GM18867 (cell line): Measurements from ENCODE around the gene UGP2.
"Not testable (repeated sequence)": the region's sequence is repeated elsewhere in the genome, so short reads cannot be mapped to it uniquely, and the experiment has no call there.

Experiments
- ATAC-seq: cut with Tn5 transposase; IDR thresholded peaks from one replicate; pipeline ENCODE4 v1.9.1; 2021; ENCODE audit warnings: mild to moderate bottlenecking, moderate library complexity; ENCODE audit not compliant: unreplicated experiment

The UGP2 gene

GRCh38 chr2:63888490-63889402, 47.0 kb downstream of the UGP2 start:
- ATAC-seq = peak; percentile 86

GRCh38 chr2:63890678-63891077, 49.0 kb downstream of the UGP2 start:
- ATAC-seq = no peak

- no peak for ATAC-seq
These were observed 49.9 kb downstream of the UGP2 start for GRCh38 chr2:63891488-63892030.

GRCh38 chr2:63893163-63893562, 51.5 kb downstream of the UGP2 start:
- ATAC-seq = no peak

- ATAC-seq = no peak
These were observed 52.5 kb downstream of the UGP2 start for GRCh38 chr2:63894167-63894566.

- no peak for ATAC-seq
These were observed 57.1 kb downstream of the UGP2 start for GRCh38 chr2:63898839-63899238.

GRCh38 chr2:63899639-63900038, 57.9 kb downstream of the UGP2 start:
- no peak for ATAC-seq

- ATAC-seq = no peak
These were observed 60.5 kb downstream of the UGP2 start for GRCh38 chr2:63902149-63902548.

- ATAC-seq = peak; percentile 78
These were observed 61.3 kb downstream of the UGP2 start for GRCh38 chr2:63903003-63903402.

GRCh38 chr2:63914311-63914710, 72.6 kb downstream of the UGP2 start:
- no peak for ATAC-seq

- ATAC-seq = no peak
These were observed 85.1 kb downstream of the UGP2 start for GRCh38 chr2:63926815-63927214.

GRCh38 chr2:63932104-63932503, 90.4 kb downstream of the UGP2 start:
- ATAC-seq = not testable (repeated sequence)
